Measurements from ENCODE around the gene CMSS1.

DNA sequence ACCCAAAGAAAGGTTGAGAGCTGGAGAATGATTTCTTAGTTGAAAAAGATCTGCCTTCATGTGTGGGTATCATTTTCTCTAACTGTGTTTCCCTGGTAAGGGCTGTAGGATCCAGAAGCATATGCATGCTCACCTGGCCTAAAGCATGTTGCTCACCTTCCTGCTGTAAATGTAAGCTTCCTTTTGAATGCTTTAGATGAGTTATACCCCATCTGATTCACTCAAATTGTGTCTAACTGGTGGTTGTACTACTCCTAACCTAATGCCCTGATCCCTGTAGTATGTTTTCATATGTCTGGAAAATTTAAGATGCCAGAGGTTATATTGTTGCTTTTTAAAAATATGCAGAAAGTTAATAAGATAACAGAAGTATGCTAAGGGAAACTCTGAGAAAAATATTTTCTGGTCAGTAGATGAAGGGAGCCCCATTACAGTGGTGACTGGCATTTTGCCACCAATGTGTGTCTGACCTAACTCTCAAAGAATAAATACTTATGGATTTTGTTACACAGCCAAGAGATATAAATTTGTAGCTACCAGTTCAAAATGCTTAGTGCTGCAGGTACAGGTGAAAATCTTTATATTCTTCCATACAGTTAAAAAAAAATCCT lies 289.0 kb downstream of the CMSS1 start:
- no peak for TF ChIP-seq POLR2A (IDR thresholded peaks at IDR 0.05)
- TF ChIP-seq, protein P1, sequence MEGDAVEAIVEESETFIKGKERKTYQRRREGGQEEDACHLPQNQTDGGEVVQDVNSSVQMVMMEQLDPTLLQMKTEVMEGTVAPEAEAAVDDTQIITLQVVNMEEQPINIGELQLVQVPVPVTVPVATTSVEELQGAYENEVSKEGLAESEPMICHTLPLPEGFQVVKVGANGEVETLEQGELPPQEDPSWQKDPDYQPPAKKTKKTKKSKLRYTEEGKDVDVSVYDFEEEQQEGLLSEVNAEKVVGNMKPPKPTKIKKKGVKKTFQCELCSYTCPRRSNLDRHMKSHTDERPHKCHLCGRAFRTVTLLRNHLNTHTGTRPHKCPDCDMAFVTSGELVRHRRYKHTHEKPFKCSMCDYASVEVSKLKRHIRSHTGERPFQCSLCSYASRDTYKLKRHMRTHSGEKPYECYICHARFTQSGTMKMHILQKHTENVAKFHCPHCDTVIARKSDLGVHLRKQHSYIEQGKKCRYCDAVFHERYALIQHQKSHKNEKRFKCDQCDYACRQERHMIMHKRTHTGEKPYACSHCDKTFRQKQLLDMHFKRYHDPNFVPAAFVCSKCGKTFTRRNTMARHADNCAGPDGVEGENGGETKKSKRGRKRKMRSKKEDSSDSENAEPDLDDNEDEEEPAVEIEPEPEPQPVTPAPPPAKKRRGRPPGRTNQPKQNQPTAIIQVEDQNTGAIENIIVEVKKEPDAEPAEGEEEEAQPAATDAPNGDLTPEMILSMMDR (IDR thresholded peaks at IDR 0.05 in 4 of 5, conservative IDR thresholded peaks at IDR 0.05 in 1 of 5): no peak
